ENCODE measurements around the gene CACNA1A. TPM values are rescaled to one million over a fixed set of nuclear protein-coding genes. Genes with fewer than 3 reads are reported as not detected.

CACNA1A gene
- total and polyA plus RNA-seq, 2 of the 4 experiments (the other 2 are of a cell fraction), result 5.9 to 15.0 TPM

DNA sequence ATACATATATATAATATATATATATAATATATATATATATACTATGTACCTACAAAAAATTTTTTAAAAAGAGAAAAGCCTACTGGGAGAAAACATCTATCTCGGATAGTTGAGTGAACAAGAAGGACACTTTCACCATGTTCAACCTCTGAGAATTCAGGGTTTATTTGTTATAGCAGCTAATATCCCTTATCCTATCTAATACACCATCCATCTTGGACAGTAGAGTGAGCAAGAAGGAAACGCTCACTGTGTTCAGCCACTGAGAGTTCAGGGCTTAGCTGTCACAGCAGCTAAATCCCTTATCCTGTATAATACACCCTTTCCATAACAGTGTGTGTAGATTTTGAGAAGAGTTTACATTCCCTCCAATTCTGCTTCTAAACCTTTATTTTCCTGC lies 38.1 kb upstream of the CACNA1A start:
- Histone ChIP-seq H3K9me3 (ENCODE audit: control insufficient read depth, insufficient read depth, low read length) (no peaks in the 10 kb centered on the region), H3K9ac (ENCODE audit: low read depth, low read length) (no peak overlapping the region), H3K4me2 (ENCODE audit: low read depth, low read length) (no peak overlapping the region), H3K23ac (ENCODE audit: low read depth, low read length) (no peak overlapping the region), H3K4me1 (ENCODE audit: control insufficient read depth, insufficient read depth, low read length) (no peaks in the 10 kb centered on the region), H3K27me3 (ENCODE audit: control insufficient read depth, insufficient read depth, low read length) (peaks cover 13% of the 10 kb centered on the region), H2BK5ac (ENCODE audit: low read depth, low read length, poor library complexity, severe bottlenecking) (no peak overlapping the region), H4K8ac (ENCODE audit: low read depth in 2 of 2, low read length in 2 of 2) (no peak overlapping the region), H4K20me1 (ENCODE audit: insufficient read depth, low read length) (no peaks in the 10 kb centered on the region), H2AK5ac (ENCODE audit: low read depth, low read length) (no peak overlapping the region), H3K56ac (ENCODE audit: extremely low read depth, insufficient read depth, low read length) (no peak overlapping the region), H3K27ac (ENCODE audit: insufficient read depth, low read length) (no peak overlapping the region), H3K36me3 (ENCODE audit: control insufficient read depth, insufficient read depth, low read length) (no peaks in the 10 kb centered on the region), H2BK120ac (ENCODE audit: low read depth, low read length) (no peak overlapping the region), H2AK9ac (replicated peaks; ENCODE audit: low read depth, low read length, poor library complexity) (no peak overlapping the region), H3K18ac (ENCODE audit: low read depth, low read length) (no peak overlapping the region), H4K5ac (ENCODE audit: low read depth, low read length) (no peak overlapping the region), H3K4me3 (ENCODE audit: insufficient read depth, low read depth, low read length) (no peak overlapping the region), H3K9me1 (ENCODE audit: insufficient read depth, low read length) (no peaks in the 10 kb centered on the region), H2AFZ (replicated peaks; ENCODE audit: low read length, poor library complexity) (no peak overlapping the region), H3K79me1 (ENCODE audit: low read depth in 1 of 2, low read length in 2 of 2) (no peaks in the 10 kb centered on the region), H3K4ac (ENCODE audit: low read depth, low read length) (no peak overlapping the region), H2BK20ac (ENCODE audit: low read depth, low read length) (no peak overlapping the region), H3K14ac (replicated peaks; ENCODE audit: low read depth, low read length) (no peak overlapping the region), H2BK15ac (ENCODE audit: low read depth, low read length) (no peak overlapping the region), H4K91ac (ENCODE audit: insufficient read depth, low read depth, low read length) (no peak overlapping the region)
- in situ Hi-C loops (cut with MboI; ENCODE audit: low sequenced_read_pairs), result no loop called here
- dilution Hi-C loops (cut with HindIII; ENCODE audit: low sequenced_read_pairs, unreplicated experiment), result no loop called here
- DNase-seq (no peak), ATAC-seq (ENCODE audit: low read depth) (no peak)
- ChIA-PET POLR2A (ENCODE audit: unreplicated experiment) (no interaction called here), CTCF (no interaction called here)
- BruUV-seq (replicated peaks), result no TSS peak
- TF ChIP-seq ELK1 (IDR thresholded peaks at IDR 0.05; ENCODE audit: borderline replicate concordance, low read depth, low read length), result no peak
- TF ChIP-seq BHLHE40 (IDR thresholded peaks at IDR 0.05; ENCODE audit: low read depth, low read length), result no peak
- no peak for TF ChIP-seq USF2 (IDR thresholded peaks at IDR 0.05; ENCODE audit: low read depth, low read length)
- no peak for TF ChIP-seq MAFK (IDR thresholded peaks at IDR 0.05; ENCODE audit: low read depth, low read length)
- no peak for TF ChIP-seq POLR2A (IDR thresholded peaks at IDR 0.05; ENCODE audit: low read depth, low read length)
- no peak for TF ChIP-seq NFE2L2 (IDR thresholded peaks at IDR 0.05; ENCODE audit: low read depth, low read length)
- no CpG with 5 or more reads among the region's 2 CpGs for WGBS, 2 experiments (ENCODE audit: extremely low coverage in 2 of 2, insufficient read length in 1 of 2)
- intact Hi-C loops (cut with micrococcal nuclease), result no loop called here

Data from IMR-90 (cell line).